WTC11 (cell line): ENCODE data around the gene BCLAF1. TPM values are rescaled to one million over a fixed set of nuclear protein-coding genes. Genes with fewer than 3 reads are reported as not detected.

ENCODE experiments used
- ATAC-seq: fragments of 200-7000 bp; cut with Tn5 transposase; 2 replicates; pipeline ENCODE4 v1.10.0; 2021; ENCODE audit warnings: mild to moderate bottlenecking, moderate library complexity
- CTCF ChIA-PET: fragments of 300-600 bp; sonication (Branson Sonifier 250); formaldehyde crosslinking; loops from one replicate; lab custom pipeline; 2021; ENCODE audit warnings: antibody characterized with exemption; lab: Charles Lee
- POLR2A ChIA-PET: fragments of 350-600 bp; sonication (Branson Sonifier 250); formaldehyde crosslinking; loops from one replicate; lab custom pipeline; 2021; ENCODE audit warnings: antibody characterized with exemption; lab: Charles Lee
- DNase-seq: peaks from one replicate; pipeline ENCODE4 v3.0.0; 2021; ENCODE audit warnings: low spot score
- H3K27ac Mint-ChIP-seq: 2 replicates; pipeline ENCODE4 v1.8.0; 2021; ENCODE audit warnings: mixed read lengths
- H3K27me3 Mint-ChIP-seq: 2 replicates; pipeline ENCODE4 v1.8.0; 2021; ENCODE audit warnings: low read depth, mild to moderate bottlenecking, moderate library complexity, mixed read lengths
- H3K36me3 Mint-ChIP-seq: 2 replicates; pipeline ENCODE4 v1.8.0; 2021; ENCODE audit warnings: mixed read lengths
- H3K4me1 Mint-ChIP-seq: 2 replicates; pipeline ENCODE4 v1.8.0; 2022; ENCODE audit warnings: mixed read lengths
- H3K4me3 Mint-ChIP-seq: 2 replicates; pipeline ENCODE4 v1.8.0; 2021; ENCODE audit warnings: mild to moderate bottlenecking, moderate library complexity, mixed read lengths
- H3K9me3 Mint-ChIP-seq: 2 replicates; pipeline ENCODE4 v1.8.0; 2021; ENCODE audit warnings: mixed read lengths
- CREB1 ChIP-seq: sonication (generic); formaldehyde crosslinking; IDR thresholded peaks from 2 replicates; pipeline ENCODE4 v1.8.0; 2023; ENCODE audit warnings: mild to moderate bottlenecking, missing genetic modification reagents
- CTCF ChIP-seq: fragments of 200-600 bp; IDR thresholded peaks from 2 replicates; pipeline ENCODE4 v1.8.0; 2022; ENCODE audit warnings: antibody characterized with exemption
- FOXK1 ChIP-seq: sonication (generic); formaldehyde crosslinking; IDR thresholded peaks from 2 replicates; pipeline ENCODE4 v1.8.0; 2022; ENCODE audit warnings: mild to moderate bottlenecking, moderate library complexity, missing genetic modification reagents
- HMGXB4 ChIP-seq: sonication (generic); formaldehyde crosslinking; IDR thresholded peaks from 2 replicates; pipeline ENCODE4 v1.8.1; 2023; ENCODE audit warnings: mild to moderate bottlenecking, moderate library complexity, missing genetic modification reagents
- KAT7 ChIP-seq: sonication (generic); formaldehyde crosslinking; IDR thresholded peaks from 2 replicates; pipeline ENCODE4 v1.8.1; 2023; ENCODE audit warnings: missing genetic modification reagents, mild to moderate bottlenecking, borderline replicate concordance
- MXD4 ChIP-seq: fragments of 250-450 bp; sonication (Bioruptor Pico); IDR thresholded peaks from 2 replicates; pipeline ENCODE4 v1.8.0; 2021; ENCODE audit warnings: mild to moderate bottlenecking, moderate library complexity, borderline replicate concordance
- NFATC4 ChIP-seq: fragments of 250-450 bp; sonication (Bioruptor Pico); IDR thresholded peaks from 2 replicates; pipeline ENCODE4 v1.9.0; 2021; ENCODE audit warnings: mild to moderate bottlenecking
- PREB ChIP-seq: sonication (generic); formaldehyde crosslinking; IDR thresholded peaks from 2 replicates; pipeline ENCODE4 v1.8.1; 2022; ENCODE audit warnings: mild to moderate bottlenecking, missing genetic modification reagents, moderate library complexity, borderline replicate concordance
- PRRX2 ChIP-seq: fragments of 250-450 bp; sonication (Bioruptor Pico); IDR thresholded peaks from 2 replicates; pipeline ENCODE4 v1.8.0; 2021; ENCODE audit warnings: mild to moderate bottlenecking
- ZSCAN18 ChIP-seq: fragments of 250-450 bp; sonication (Bioruptor Pico); IDR thresholded peaks from 2 replicates; pipeline ENCODE4 v2.1.2; 2022; ENCODE audit warnings: mild to moderate bottlenecking, moderate library complexity
- total RNA-seq: library from RNA; stranded (reverse); gene quantifications from 3 replicates; pipeline ENCODE4 v1.2.3, GENCODE V29; 2021
- TF ChIP-seq, protein P1 (sequence below): sonication (generic); formaldehyde crosslinking; IDR thresholded peaks from 2 replicates; pipeline ENCODE4 v1.8.1; 2023; ENCODE audit warnings: mild to moderate bottlenecking, missing genetic modification reagents
- TF ChIP-seq, protein P2 (sequence below): sonication (generic); formaldehyde crosslinking; IDR thresholded peaks from 2 replicates; pipeline ENCODE4 v1.8.0; 2022; ENCODE audit warnings: mild to moderate bottlenecking, missing genetic modification reagents
- TF ChIP-seq, protein P3 (sequence below): fragments of 250-450 bp; sonication (Bioruptor Pico); IDR thresholded peaks from 2 replicates; pipeline ENCODE4 v1.8.0; 2021; ENCODE audit warnings: mild to moderate bottlenecking
- TF ChIP-seq, protein P4 (sequence below): sonication (generic); formaldehyde crosslinking; IDR thresholded peaks from 2 replicates; pipeline ENCODE4 v1.8.1; 2023; ENCODE audit warnings: mild to moderate bottlenecking, missing genetic modification reagents, moderate library complexity
- TF ChIP-seq, protein P5 (sequence below): sonication (generic); formaldehyde crosslinking; IDR thresholded peaks from 2 replicates; pipeline ENCODE4 v1.8.1; 2022; ENCODE audit warnings: missing genetic modification reagents, borderline replicate concordance

The BCLAF1 gene
- total RNA-seq, 1 experiment from 2014 or later = 184 TPM

DNA sequence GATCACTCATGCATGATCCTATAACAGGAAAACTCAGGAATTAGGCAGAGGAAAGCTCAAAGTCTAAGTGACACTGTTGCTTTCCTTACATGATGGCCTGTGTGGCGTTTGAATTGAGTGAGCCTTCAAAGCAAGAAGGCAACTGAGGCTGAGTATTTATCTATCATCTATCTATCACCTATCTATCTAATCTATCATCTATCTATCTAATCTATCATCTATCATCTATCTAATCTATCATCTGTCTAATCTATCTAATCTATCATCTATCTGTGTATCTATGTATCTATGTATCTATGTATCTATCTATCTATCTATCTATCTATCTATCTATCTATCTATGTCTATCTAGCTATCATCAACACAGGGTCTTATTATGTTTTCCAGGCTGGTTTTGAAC, 41.8 kb upstream of the BCLAF1 start:
- Mint-ChIP-seq H3K27me3 (no peaks in the 10 kb centered on the region), H3K27ac (no peak overlapping the region), H3K9me3 (no peaks in the 10 kb centered on the region), H3K36me3 (no peaks in the 10 kb centered on the region), H3K4me1 (peaks cover 14% of the 10 kb centered on the region; the same call in 1 of the 2 replicates), H3K4me3 (no peak overlapping the region)
- ChIA-PET POLR2A (no interaction called here), CTCF (interaction anchor here (1.0 to 2.6 kb wide), 3 partner anchors 14 to 219 kb away, joined by 3 to 12 read pairs (median 9); partner anchors contain the start of gene MAP7)
- DNase-seq (no peak), ATAC-seq (no peak)
- TF ChIP-seq PRRX2 (no peak), FOXK1 (CRISPR knock-in tag) (no peak), KAT7 (CRISPR knock-in tag) (no peak), CREB1 (no peak), HMGXB4 (no peak), ZSCAN18 (CRISPR knock-in tag) (no peak), PREB (CRISPR knock-in tag) (no peak), CTCF (no peak), MXD4 (CRISPR knock-in tag) (no peak), NFATC4 (CRISPR knock-in tag) (no peak)
- TF ChIP-seq, protein P1, sequence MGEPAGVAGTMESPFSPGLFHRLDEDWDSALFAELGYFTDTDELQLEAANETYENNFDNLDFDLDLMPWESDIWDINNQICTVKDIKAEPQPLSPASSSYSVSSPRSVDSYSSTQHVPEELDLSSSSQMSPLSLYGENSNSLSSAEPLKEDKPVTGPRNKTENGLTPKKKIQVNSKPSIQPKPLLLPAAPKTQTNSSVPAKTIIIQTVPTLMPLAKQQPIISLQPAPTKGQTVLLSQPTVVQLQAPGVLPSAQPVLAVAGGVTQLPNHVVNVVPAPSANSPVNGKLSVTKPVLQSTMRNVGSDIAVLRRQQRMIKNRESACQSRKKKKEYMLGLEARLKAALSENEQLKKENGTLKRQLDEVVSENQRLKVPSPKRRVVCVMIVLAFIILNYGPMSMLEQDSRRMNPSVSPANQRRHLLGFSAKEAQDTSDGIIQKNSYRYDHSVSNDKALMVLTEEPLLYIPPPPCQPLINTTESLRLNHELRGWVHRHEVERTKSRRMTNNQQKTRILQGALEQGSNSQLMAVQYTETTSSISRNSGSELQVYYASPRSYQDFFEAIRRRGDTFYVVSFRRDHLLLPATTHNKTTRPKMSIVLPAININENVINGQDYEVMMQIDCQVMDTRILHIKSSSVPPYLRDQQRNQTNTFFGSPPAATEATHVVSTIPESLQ (CRISPR knock-in tag) = no peak
- TF ChIP-seq, protein P2, sequence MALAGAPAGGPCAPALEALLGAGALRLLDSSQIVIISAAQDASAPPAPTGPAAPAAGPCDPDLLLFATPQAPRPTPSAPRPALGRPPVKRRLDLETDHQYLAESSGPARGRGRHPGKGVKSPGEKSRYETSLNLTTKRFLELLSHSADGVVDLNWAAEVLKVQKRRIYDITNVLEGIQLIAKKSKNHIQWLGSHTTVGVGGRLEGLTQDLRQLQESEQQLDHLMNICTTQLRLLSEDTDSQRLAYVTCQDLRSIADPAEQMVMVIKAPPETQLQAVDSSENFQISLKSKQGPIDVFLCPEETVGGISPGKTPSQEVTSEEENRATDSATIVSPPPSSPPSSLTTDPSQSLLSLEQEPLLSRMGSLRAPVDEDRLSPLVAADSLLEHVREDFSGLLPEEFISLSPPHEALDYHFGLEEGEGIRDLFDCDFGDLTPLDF (CRISPR knock-in tag) = no peak
- TF ChIP-seq, protein P3, sequence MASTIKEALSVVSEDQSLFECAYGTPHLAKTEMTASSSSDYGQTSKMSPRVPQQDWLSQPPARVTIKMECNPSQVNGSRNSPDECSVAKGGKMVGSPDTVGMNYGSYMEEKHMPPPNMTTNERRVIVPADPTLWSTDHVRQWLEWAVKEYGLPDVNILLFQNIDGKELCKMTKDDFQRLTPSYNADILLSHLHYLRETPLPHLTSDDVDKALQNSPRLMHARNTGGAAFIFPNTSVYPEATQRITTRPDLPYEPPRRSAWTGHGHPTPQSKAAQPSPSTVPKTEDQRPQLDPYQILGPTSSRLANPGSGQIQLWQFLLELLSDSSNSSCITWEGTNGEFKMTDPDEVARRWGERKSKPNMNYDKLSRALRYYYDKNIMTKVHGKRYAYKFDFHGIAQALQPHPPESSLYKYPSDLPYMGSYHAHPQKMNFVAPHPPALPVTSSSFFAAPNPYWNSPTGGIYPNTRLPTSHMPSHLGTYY (CRISPR knock-in tag) = no peak
- TF ChIP-seq, protein P4, sequence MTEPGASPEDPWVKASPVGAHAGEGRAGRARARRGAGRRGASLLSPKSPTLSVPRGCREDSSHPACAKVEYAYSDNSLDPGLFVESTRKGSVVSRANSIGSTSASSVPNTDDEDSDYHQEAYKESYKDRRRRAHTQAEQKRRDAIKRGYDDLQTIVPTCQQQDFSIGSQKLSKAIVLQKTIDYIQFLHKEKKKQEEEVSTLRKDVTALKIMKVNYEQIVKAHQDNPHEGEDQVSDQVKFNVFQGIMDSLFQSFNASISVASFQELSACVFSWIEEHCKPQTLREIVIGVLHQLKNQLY (CRISPR knock-in tag) = no peak
- TF ChIP-seq, protein P5, sequence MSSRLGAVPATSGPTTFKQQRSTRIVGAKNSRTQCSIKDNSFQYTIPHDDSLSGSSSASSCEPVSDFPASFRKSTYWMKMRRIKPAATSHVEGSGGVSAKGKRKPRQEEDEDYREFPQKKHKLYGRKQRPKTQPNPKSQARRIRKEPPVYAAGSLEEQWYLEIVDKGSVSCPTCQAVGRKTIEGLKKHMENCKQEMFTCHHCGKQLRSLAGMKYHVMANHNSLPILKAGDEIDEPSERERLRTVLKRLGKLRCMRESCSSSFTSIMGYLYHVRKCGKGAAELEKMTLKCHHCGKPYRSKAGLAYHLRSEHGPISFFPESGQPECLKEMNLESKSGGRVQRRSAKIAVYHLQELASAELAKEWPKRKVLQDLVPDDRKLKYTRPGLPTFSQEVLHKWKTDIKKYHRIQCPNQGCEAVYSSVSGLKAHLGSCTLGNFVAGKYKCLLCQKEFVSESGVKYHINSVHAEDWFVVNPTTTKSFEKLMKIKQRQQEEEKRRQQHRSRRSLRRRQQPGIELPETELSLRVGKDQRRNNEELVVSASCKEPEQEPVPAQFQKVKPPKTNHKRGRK (CRISPR knock-in tag) = no peak
